PC-9 (cell line): ENCODE results near the gene KDM4C.

ENCODE experiments used
- CTCF ChIP-seq: fragments of 200-600 bp; sonication (generic); conservative IDR thresholded peaks from 2 replicates; pipeline ENCODE4 v1.6.1; 2017; ENCODE audit warnings: mixed run types, antibody characterized with exemption, mild to moderate bottlenecking, moderate library complexity
- EZH2 ChIP-seq: fragments of 200-600 bp; sonication (generic); IDR thresholded peaks from 2 replicates; pipeline ENCODE4 v1.8.0; 2017; ENCODE audit warnings: antibody characterized with exemption, low read depth

DNA sequence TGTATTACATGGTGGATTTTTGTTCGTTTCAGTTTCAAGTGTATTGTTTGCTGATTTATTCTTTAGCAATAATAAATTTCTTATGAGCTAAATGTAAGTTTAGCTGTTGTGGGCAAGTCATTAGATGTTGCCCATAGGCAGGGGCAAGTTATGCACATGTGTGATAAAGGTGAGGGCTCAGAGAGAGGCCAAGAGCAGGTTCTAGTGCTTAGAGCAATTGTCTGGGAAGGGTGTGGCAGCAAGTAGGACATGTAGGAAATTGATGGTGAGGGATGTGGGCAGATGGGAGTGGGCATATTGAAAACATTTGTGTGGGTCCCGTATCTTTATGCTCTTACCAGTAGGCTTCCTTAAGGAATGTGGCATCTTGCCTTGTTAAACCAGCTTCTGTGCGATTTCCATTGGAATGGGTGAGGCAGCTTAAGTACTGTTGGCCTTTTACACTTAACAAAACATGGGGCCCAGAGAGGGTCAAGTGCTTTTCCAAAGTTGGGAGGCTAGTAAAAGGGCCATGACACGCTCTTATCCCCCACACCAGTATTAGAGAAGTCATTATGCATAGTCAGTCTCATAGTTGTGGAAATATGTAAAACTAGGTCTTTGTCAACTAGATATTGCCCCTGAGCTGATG, 60.6 kb downstream of the KDM4C start:
- TF ChIP-seq CTCF (no peak), EZH2 (no peak)
